GM18861 (cell line): ENCODE data around the gene HERC3.

ENCODE experiments used
- ATAC-seq: cut with Tn5 transposase; IDR thresholded peaks from one replicate; pipeline ENCODE4 v1.9.1; 2021; ENCODE audit not compliant: unreplicated experiment

Gene HERC3

GRCh38 chr4:88713782-88714181 is 121.5 kb downstream of the HERC3 start:
- ATAC-seq = no peak

DNA sequence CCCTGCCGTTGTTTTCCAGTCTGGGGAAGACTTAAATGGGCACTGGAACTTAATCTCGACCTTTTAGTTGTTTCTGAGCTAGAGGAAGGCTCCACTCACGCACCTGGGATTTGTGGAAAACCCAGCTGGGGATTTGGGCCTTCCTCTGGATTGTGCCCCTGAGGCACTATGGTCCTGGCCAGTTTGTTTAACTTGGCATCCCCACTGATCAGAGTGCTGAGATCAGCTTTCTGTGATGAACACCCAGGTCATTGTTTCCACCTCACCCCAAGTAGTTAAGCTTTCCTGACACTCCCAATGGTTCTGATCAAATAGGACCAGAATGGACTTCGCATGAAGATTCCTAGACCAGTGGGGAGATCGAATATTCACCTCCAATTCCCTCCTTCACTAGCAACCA is 125.8 kb downstream of the HERC3 start:
- no peak for ATAC-seq

DNA sequence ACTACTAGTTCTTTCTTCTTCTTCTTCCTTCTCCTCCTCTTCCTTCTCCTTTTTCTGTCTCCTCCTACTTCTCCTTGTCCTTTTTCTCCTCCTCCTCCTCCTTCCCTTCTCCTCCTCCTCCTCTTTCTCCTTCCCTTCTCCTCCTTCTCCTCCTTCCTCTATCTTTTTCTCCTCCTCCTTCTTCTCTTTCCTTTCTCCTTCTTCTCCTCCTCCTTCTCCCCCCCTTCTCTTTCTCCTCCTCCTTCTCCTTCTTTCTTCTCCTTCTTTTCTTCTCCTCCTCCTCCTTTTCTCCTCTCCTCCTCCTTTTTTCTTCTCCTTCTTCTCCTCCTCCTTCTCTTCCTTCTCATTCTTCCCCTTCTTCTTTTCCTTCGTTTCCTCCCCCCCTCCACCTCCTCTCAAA is 127.1 kb downstream of the HERC3 start:
- no peak for ATAC-seq

DNA sequence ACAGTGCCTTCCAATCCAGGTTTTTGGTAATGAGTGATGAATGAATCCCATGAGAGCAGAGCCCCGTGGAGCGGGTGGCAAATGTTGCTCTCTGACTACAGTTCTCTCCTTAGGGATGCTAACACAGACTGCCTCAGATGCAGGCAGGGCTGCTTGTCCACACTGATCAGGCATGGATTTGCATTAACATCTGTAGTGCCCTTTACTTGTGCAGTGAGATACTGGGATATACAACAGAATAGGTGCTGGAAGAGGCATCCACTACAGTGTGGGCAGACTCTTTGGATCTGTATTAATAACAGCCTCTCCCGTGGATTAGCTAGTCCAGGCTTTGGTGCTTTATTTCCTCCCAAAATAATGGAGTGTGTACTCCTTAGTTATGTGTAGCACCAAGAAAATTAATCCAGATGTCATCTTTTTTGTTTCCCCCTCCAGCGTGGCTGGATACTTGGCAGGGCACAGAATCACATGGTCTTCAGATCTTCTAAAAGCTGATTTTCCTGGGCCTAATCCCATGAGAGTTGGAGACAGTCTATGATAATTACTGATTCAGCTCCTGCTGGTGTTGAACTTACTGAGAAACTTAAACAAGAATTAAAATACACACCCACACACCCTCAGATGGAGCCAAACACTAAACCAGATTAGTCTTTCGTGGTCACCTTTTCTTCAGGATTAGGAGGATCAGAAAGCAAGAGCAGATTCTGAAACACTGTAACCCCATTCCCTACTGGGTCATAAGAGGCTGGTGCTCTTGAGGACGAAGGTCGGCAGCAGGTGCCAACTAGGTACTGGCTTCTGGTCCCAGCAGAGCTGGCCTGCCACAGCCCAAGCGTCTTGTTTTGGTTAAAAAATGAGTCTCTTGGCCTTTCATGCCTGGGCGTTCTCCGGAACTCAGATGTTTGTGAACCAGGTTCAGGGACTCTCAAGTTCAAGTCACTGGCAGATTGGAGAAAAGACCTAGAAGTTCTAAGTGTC is 128.5 kb downstream of the HERC3 start:
- no peak for ATAC-seq

- no peak for ATAC-seq
Observed at GRCh38 chr4:88722276-88722780, 130.0 kb downstream of the HERC3 start.

DNA sequence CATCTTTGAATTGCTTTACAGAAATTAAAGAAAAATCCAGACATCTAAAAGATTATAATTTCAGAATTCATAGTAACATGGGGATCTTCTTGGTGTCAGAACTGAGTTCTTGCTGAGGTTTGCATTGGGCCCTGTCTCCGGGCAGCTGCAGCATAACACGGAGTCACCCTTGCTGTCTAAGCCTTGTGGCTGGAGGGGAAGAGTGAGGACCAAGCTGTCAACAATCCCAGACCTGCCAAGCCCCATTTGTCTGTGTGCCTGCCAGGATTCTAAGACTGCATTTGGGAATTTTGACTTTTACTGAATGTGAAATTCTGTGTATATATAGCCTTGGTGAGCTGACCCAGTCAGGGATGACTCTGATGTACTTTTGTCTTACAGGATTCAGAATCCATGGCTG is 130.5 kb downstream of the HERC3 start:
- ATAC-seq = no peak

- no peak for ATAC-seq
Observed at GRCh38 chr4:88724406-88724805, 132.1 kb downstream of the HERC3 start.

GRCh38 chr4:88725143-88725542 is 132.9 kb downstream of the HERC3 start:
- ATAC-seq = no peak

DNA sequence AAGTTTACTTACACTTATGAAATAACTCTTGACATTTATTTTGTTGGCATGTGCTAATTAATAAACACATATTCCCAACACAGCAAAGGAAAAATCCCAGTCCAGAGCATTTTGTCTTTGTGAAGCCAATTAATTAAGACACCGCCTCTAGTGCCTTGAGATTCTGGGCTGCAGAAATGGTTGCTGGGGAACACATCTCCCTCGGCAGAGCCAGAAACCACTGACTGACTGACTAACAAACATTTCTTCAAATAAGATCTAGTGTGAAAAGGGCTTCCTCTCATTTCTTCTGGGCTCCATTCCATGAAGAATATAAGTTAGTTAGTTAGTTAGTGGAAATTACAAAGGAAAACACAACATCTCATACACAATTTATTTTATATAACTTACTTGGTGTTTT is 133.7 kb downstream of the HERC3 start:
- no peak for ATAC-seq

- no peak for ATAC-seq
Observed at GRCh38 chr4:88728146-88728545, 135.9 kb downstream of the HERC3 start.

GRCh38 chr4:88729146-88729760 is 137.0 kb downstream of the HERC3 start:
- ATAC-seq = no peak

DNA sequence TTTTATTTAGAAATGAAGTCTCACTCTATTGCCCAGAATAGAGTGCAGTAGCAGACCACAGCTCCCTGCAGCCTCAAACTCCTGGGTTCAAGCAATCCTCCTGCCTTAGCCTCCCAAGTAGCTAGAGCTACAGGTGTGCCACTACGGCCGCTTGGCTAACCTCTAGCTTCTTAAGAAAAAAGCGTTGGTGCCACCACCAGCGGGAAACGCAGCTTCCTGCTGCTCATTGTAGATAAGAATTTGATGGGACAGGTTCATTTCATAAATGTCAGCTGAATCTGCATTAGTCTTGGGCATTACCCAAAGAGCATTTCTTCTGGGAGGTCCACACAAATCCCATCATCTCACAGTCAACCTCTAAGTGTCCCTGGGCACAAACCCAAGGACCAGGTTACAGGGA is 138.5 kb downstream of the HERC3 start:
- ATAC-seq = no peak

DNA sequence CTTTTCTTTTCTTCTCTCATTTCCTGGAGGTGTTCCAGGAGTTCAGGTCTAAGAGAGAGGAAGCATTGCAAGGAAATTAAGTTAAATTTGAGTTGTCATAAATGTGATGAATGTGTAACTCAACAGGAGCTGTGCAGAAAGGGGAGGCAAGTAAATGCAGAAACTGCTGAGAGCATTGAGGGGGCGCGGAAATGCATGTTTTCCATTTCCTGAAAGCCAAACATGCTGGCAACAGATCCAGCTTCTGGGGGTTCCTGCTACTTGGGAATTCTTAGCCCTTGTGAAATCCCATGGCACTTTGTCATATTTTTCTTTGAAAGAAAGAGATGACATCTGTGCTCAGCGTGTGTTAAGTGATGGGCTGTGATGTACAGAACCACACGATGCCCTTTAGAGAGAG is 139.1 kb downstream of the HERC3 start:
- ATAC-seq = no peak

- no peak for ATAC-seq
Observed at GRCh38 chr4:88732714-88733368, 140.6 kb downstream of the HERC3 start.

GRCh38 chr4:88734403-88734949 is 142.2 kb downstream of the HERC3 start:
- ATAC-seq = no peak

DNA sequence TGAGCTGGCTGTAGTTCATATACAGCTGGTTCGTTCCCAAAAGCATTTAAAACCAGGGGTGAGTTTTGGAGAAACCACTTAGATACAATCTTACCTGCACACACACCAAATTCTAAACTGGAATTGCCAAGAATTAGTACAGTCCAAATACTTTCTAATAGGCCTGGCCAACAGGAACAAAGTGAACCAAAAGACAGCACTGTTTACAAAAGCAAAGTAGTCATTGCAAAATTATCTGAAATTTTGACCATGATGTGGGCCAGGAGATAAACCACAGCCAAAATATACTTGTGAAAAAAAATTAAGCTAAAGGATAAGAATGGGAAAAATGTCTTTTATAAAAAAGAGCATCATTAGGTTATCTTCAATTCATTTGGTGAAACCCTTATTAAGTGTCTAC is 143.3 kb downstream of the HERC3 start:
- ATAC-seq = no peak

GRCh38 chr4:88736264-88736663 is 144.0 kb downstream of the HERC3 start:
- ATAC-seq = no peak

GRCh38 chr4:88737307-88737941 is 145.1 kb downstream of the HERC3 start:
- ATAC-seq = no peak

DNA sequence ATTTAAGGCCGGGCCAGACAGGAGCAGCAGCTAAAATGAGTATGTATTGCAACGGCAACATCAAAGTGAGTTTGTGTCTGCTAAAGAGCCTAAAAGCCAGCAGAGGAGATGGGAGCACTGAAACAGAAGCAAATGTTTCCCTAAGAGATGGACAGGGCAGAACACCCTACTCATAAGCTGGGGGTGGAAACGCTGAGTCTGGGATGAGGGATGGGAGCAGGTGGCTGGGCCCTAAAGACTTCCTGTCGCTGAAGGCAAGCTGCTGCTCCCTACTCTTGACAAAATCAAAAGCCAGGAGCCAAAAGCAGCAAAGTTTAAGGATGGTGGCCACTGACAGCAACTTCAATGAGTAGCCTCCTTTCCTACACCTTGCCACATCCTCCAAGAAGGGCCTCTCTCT is 145.9 kb downstream of the HERC3 start:
- no peak for ATAC-seq

GRCh38 chr4:88742561-88742960 is 150.3 kb downstream of the HERC3 start:
- no peak for ATAC-seq

DNA sequence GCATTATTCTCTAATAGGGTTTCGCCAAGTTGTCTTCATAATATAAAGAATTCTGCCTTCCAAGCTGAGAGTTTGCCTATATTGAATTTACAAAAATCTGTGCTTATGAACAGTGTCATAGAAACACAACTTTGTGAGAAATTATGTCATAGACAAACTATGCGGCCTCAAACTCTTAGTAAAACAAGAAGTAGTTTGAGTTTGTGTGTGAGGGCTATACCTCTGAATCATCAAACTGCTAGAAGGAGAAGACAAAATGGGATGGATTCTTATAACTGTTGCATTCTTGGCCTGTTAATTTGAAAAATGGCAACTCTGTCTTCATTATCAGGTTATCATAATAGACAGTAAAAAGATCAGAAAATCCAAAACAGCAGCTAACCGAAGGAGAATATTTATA is 151.4 kb downstream of the HERC3 start:
- ATAC-seq = no peak
